Mammary epithelial cell (primary cell): Measurements from ENCODE around the gene FOXM1.
"Not testable (repeated sequence)": the region's sequence is repeated elsewhere in the genome, so short reads cannot be mapped to it uniquely, and the experiment has no call there.

Experiments
- CTCF ChIP-seq, 2 donors: IDR thresholded peaks in 1 of 2; conservative IDR thresholded peaks in 1 of 2; 2 replicates each; pipeline ENCODE4 v1.5.1; 2011 to 2012; ENCODE audit warnings: inconsistent platforms in 2 of 2, low read length in 2 of 2, mild to moderate bottlenecking in 2 of 2, control low read depth in 1 of 2, low read depth in 1 of 2; ENCODE audit not compliant: insufficient read depth in 1 of 2; ENCODE audit errors: extremely low read depth in 1 of 2
- EZH2 ChIP-seq: IDR thresholded peaks from 2 replicates; pipeline ENCODE4 v1.6.1; 2012; ENCODE audit warnings: low read length, inconsistent platforms, borderline replicate concordance

GRCh38 chr12:2863402-2863801 lies 13.6 kb downstream of the FOXM1 start:
- TF ChIP-seq CTCF (conservative IDR thresholded peaks at IDR 0.05 in 1 of 2, IDR thresholded peaks at IDR 0.05 in 1 of 2; ENCODE audit: extremely low read depth in 1 of 2, insufficient read depth in 1 of 2, low read depth in 1 of 2, low read length in 2 of 2); EZH2: not testable (repeated sequence)
